Astrocyte (in vitro differentiated cells and primary cell): ENCODE measurements around the gene B3GNT5. TPM values are rescaled to one million over a fixed set of nuclear protein-coding genes. Genes with fewer than 3 reads are reported as not detected.
A peak's percentile ranks its signal among the peaks of the same experiment; 100 is the strongest.

Source experiments
- DNase-seq: peaks from one replicate; pipeline ENCODE4 v3.0.0-alpha.2; 2010; ENCODE audit warnings: low read depth
- FAIRE-seq: peaks from 2 replicates; lab custom pipeline; 2011; peaks lifted over from hg19 to GRCh38; lab: Jason Lieb, UNC
- H2AFZ ChIP-seq: 2 replicates; pipeline ENCODE4 v1.6.0; 2012; ENCODE audit warnings: low read depth, low read length, inconsistent platforms
- H3K27ac ChIP-seq: 2 replicates; pipeline ENCODE4 v1.5.1; 2011; ENCODE audit warnings: low read depth, low read length, inconsistent platforms
- H3K27me3 ChIP-seq: 2 replicates; pipeline ENCODE4 v1.6.0; 2011; ENCODE audit warnings: low read length, inconsistent platforms; ENCODE audit not compliant: insufficient read depth
- H3K36me3 ChIP-seq: 2 replicates; pipeline ENCODE4 v1.5.1; 2011; ENCODE audit warnings: low read length, inconsistent platforms; ENCODE audit not compliant: insufficient read depth
- H3K4me1 ChIP-seq: 2 replicates; pipeline ENCODE4 v1.5.1; 2011; ENCODE audit warnings: low read length, inconsistent platforms; ENCODE audit not compliant: insufficient read depth
- H3K4me2 ChIP-seq: 2 replicates; pipeline ENCODE4 v1.6.0; 2012; ENCODE audit warnings: low read length, inconsistent platforms
- H3K4me3 ChIP-seq: 2 replicates; pipeline ENCODE4 v1.5.1; 2011; ENCODE audit warnings: low read depth, mild to moderate bottlenecking, low read length, inconsistent platforms; ENCODE audit not compliant: insufficient read depth
- H3K79me2 ChIP-seq: 2 replicates; pipeline ENCODE4 v1.6.0; 2012; ENCODE audit warnings: mild to moderate bottlenecking, low read length, inconsistent platforms; ENCODE audit not compliant: insufficient read depth
- H3K9ac ChIP-seq: 2 replicates; pipeline ENCODE4 v1.6.0; 2012; ENCODE audit warnings: mild to moderate bottlenecking, low read length, inconsistent platforms
- H3K9me3 ChIP-seq: 2 replicates; pipeline ENCODE4 v1.5.1; 2012; ENCODE audit warnings: low read depth, mild to moderate bottlenecking, low read length, inconsistent platforms; ENCODE audit not compliant: insufficient read depth
- H4K20me1 ChIP-seq: 2 replicates; pipeline ENCODE4 v1.6.0; 2012; ENCODE audit warnings: low read length, inconsistent platforms; ENCODE audit not compliant: insufficient read depth
- H3K27ac Mint-ChIP-seq: one replicate; pipeline ENCODE4 v1.8.0; 2021; ENCODE audit warnings: mild to moderate bottlenecking, mixed read lengths; ENCODE audit not compliant: unreplicated experiment
- H3K27me3 Mint-ChIP-seq: one replicate; pipeline ENCODE4 v1.8.0; 2021; ENCODE audit warnings: low read depth, mixed read lengths; ENCODE audit not compliant: unreplicated experiment
- H3K36me3 Mint-ChIP-seq: one replicate; pipeline ENCODE4 v1.8.0; 2021; ENCODE audit warnings: low read depth, mixed read lengths; ENCODE audit not compliant: unreplicated experiment
- H3K4me1 Mint-ChIP-seq: one replicate; pipeline ENCODE4 v1.8.0; 2021; ENCODE audit warnings: low read depth, mixed read lengths; ENCODE audit not compliant: unreplicated experiment
- H3K4me3 Mint-ChIP-seq: one replicate; pipeline ENCODE4 v1.8.0; 2021; ENCODE audit warnings: mild to moderate bottlenecking, moderate library complexity, mixed read lengths; ENCODE audit not compliant: unreplicated experiment
- H3K9me3 Mint-ChIP-seq: one replicate; pipeline ENCODE4 v1.8.0; 2021; ENCODE audit warnings: mild to moderate bottlenecking, mixed read lengths; ENCODE audit not compliant: unreplicated experiment
- CTCF ChIP-seq: IDR thresholded peaks from 2 replicates; pipeline ENCODE4 v1.5.1; 2011; ENCODE audit warnings: low read depth, mild to moderate bottlenecking, inconsistent platforms, low read length, moderate library complexity; ENCODE audit not compliant: insufficient read depth
- EZH2 ChIP-seq: IDR thresholded peaks from 2 replicates; pipeline ENCODE4 v1.6.1; 2012; ENCODE audit warnings: mild to moderate bottlenecking, low read length, inconsistent platforms; ENCODE audit not compliant: insufficient read depth
- total RNA-seq: library from RNA; stranded (reverse); gene quantifications from 2 replicates; pipeline ENCODE4 v1.2.1, GENCODE V29; 2021

B3GNT5 gene
- total RNA-seq, 1 donor from 2014 or later: 15.8 TPM

- Histone ChIP-seq H3K36me3 (no peaks in the 10 kb centered on the region), H3K9me3 (no peaks in the 10 kb centered on the region), H3K27ac (no peak overlapping the region), H3K9ac (no peak overlapping the region), H3K4me3 (no peak overlapping the region), H3K27me3 (no peaks in the 10 kb centered on the region), H3K4me2 (peak overlapping the region; percentile 28), H2AFZ (no peak overlapping the region), H3K4me1 (peaks cover 16% of the 10 kb centered on the region), H4K20me1 (no peaks in the 10 kb centered on the region), H3K79me2 (no peaks in the 10 kb centered on the region)
- Mint-ChIP-seq H3K4me1 (peaks cover 9% of the 10 kb centered on the region), H3K27me3 (peaks cover 8% of the 10 kb centered on the region), H3K36me3 (no peaks in the 10 kb centered on the region), H3K27ac (no peak overlapping the region), H3K4me3 (no peak overlapping the region), H3K9me3 (no peaks in the 10 kb centered on the region)
- FAIRE-seq: no peak
- TF ChIP-seq EZH2 (no peak), CTCF (no peak)
- no peak for DNase-seq
These were observed 65.8 kb downstream of the B3GNT5 start for GRCh38 chr3:183318877-183319276.

DNA sequence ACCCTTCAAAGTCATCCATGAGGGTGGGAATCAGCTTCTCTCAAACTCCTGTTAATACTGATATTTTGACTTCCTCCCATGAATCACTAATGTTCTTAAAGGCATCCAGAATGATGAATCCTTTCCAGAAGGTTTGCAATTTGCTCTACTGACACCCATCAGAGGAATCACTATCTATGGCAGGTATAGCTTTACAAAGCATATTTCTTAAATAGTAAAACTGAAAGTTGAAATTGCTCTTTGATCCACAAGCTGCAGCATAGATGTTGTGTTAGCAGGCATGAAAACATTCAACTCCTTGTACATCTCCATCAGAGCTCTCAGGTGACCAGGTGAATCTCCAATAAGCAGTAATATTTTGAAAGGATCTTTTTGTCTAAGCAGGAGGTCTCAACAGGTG is 66.3 kb downstream of the B3GNT5 start:
- TF ChIP-seq EZH2: no peak
- TF ChIP-seq CTCF: no peak
- H3K27me3 ChIP-seq: no peaks in the 10 kb centered on the region
- FAIRE-seq: no peak
- H3K27ac ChIP-seq: no peak overlapping the region
- no peaks in the 10 kb centered on the region for H3K36me3 ChIP-seq
- Mint-ChIP-seq H3K36me3 (no peaks in the 10 kb centered on the region), H3K4me1 (peaks cover 8% of the 10 kb centered on the region), H3K9me3 (no peaks in the 10 kb centered on the region), H3K27me3 (peaks cover 8% of the 10 kb centered on the region), H3K27ac (no peak overlapping the region), H3K4me3 (no peak overlapping the region)
- no peaks in the 10 kb centered on the region for H3K79me2 ChIP-seq
- no peak overlapping the region for H3K9ac ChIP-seq
- no peak overlapping the region for H3K4me3 ChIP-seq
- H3K4me2 ChIP-seq: no peak overlapping the region
- no peak overlapping the region for H2AFZ ChIP-seq
- H4K20me1 ChIP-seq: no peaks in the 10 kb centered on the region
- peaks cover 16% of the 10 kb centered on the region for H3K4me1 ChIP-seq
- no peak for DNase-seq
- H3K9me3 ChIP-seq: no peaks in the 10 kb centered on the region

Other genes starting within 250 kb of the B3GNT5 start
- 11.5 and 13.4 TPM in 2 replicates for gene MCCC1, start 153.8 kb upstream of the B3GNT5 start, total RNA-seq
- gene LAMP3, start 90.5 kb upstream of the B3GNT5 start, total RNA-seq: 0.67 and 1.5 TPM in 2 replicates
- gene MCF2L2, start 175.4 kb downstream of the B3GNT5 start, total RNA-seq: 0.89 and 1.2 TPM in 2 replicates